Neural crest cell (in vitro differentiated cells): ENCODE data around the gene CCDC70. TPM values are rescaled to one million over a fixed set of nuclear protein-coding genes. Genes with fewer than 3 reads are reported as not detected.

Experiments
- DNase-seq: peaks from one replicate; pipeline ENCODE4 v3.0.0; 2021; ENCODE audit warnings: low read depth, mixed read lengths, low spot score
- H3K27ac Mint-ChIP-seq: one replicate; pipeline ENCODE4 v1.8.0; 2021; ENCODE audit warnings: mild to moderate bottlenecking, mixed read lengths; ENCODE audit not compliant: unreplicated experiment
- H3K27me3 Mint-ChIP-seq: 2 replicates; pipeline ENCODE4 v1.8.0; 2021; ENCODE audit warnings: low read depth, mild to moderate bottlenecking, mixed read lengths
- H3K36me3 Mint-ChIP-seq: 2 replicates; pipeline ENCODE4 v1.8.0; 2021; ENCODE audit warnings: low read depth, mild to moderate bottlenecking, mixed read lengths
- H3K4me1 Mint-ChIP-seq: 2 replicates; pipeline ENCODE4 v1.8.0; 2021; ENCODE audit warnings: mixed read lengths
- H3K4me3 Mint-ChIP-seq: one replicate; pipeline ENCODE4 v1.8.0; 2021; ENCODE audit warnings: mild to moderate bottlenecking, mixed read lengths
- H3K9me3 Mint-ChIP-seq: 2 replicates; pipeline ENCODE4 v1.8.0; 2021; ENCODE audit warnings: mixed read lengths
- total RNA-seq: library from RNA; stranded (reverse); gene quantifications from 2 replicates; pipeline ENCODE4 v1.2.1, GENCODE V29; 2021
- TF ChIP-seq, protein P1 (sequence below): fragments of 200-600 bp; sonication (generic); conservative IDR thresholded peaks from 2 replicates; pipeline ENCODE4 v1.5.0; 2021; ENCODE audit warnings: antibody characterized with exemption, mild to moderate bottlenecking

The CCDC70 gene
- total RNA-seq, 1 donor from 2014 or later: not detected

DNA sequence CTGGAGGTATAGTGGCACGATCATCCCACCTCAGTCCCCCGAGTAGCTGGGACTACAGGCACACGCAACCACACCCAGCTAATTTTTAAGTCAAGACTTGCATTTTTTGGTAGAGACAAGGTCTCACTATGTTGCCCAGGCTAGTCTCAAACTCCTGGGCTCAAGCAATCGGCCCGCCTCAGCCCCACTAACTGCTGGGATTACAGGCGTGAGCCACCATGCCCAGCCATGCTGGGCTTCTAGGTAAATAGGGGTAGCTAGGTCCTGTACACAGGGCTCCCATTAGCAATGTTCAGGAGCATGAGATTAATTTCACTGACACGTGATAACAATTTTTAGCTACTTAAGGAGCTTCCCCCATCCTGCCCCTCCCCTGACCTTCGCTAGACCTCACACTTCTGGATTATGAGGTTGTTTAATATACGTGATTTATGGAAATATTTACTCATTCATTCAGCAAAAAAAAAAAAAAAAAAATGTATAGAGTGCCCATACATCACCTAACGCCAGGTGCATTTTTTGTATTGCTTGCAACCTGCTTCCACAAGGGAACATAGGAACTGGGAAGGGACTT, 36.0 kb upstream of the CCDC70 start:
- TF ChIP-seq, protein P1, sequence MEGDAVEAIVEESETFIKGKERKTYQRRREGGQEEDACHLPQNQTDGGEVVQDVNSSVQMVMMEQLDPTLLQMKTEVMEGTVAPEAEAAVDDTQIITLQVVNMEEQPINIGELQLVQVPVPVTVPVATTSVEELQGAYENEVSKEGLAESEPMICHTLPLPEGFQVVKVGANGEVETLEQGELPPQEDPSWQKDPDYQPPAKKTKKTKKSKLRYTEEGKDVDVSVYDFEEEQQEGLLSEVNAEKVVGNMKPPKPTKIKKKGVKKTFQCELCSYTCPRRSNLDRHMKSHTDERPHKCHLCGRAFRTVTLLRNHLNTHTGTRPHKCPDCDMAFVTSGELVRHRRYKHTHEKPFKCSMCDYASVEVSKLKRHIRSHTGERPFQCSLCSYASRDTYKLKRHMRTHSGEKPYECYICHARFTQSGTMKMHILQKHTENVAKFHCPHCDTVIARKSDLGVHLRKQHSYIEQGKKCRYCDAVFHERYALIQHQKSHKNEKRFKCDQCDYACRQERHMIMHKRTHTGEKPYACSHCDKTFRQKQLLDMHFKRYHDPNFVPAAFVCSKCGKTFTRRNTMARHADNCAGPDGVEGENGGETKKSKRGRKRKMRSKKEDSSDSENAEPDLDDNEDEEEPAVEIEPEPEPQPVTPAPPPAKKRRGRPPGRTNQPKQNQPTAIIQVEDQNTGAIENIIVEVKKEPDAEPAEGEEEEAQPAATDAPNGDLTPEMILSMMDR: no peak
- Mint-ChIP-seq H3K27ac (no peak overlapping the region), H3K9me3 (no peaks in the 10 kb centered on the region), H3K4me1 (no peaks in the 10 kb centered on the region), H3K27me3 (no peaks in the 10 kb centered on the region), H3K36me3 (no peaks in the 10 kb centered on the region), H3K4me3 (no peak overlapping the region)
- no peak for DNase-seq

DNA sequence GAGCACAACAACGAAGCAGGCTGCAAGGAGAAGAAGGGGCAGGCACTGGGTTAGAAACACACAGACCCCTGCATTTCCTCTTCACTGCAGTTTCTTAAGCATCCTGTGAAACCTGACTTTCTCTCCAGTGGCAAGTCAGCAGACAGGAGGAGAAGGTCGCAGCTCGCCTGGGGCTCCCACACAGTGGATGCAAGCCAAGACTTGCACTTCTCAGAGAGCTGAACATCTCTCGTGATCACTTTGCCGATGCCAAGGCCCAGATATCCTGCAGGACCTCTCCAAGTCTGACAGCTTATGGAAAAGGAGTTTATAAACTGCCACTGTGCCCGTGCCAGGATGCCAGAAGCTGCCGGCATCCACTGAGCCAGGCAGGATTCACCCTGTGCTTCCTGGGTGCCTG, 35.2 kb upstream of the CCDC70 start:
- Mint-ChIP-seq H3K4me1 (no peaks in the 10 kb centered on the region), H3K27me3 (no peaks in the 10 kb centered on the region), H3K4me3 (no peak overlapping the region), H3K9me3 (no peaks in the 10 kb centered on the region), H3K36me3 (no peaks in the 10 kb centered on the region), H3K27ac (no peak overlapping the region)
- TF ChIP-seq, protein P1: no peak
- DNase-seq: no peak

DNA sequence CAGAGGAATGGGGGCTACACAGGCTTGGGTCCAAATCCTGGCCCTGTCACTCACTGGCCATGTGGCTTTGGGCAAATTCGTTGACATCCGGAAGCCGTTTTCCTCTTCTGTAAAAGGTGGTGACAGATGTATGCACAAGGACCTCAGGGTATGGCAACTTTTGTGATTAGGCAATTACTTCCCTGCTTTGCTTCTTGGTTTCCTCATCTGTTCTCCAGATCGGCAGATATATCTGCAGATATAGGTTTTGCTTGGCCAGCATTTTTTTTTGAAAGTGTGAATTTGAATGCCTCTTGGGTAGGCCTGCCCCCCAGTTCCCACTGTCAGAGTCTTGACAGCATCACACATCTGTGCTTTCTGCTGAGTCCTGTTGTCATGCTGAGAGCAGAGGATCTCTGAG, 34.5 kb upstream of the CCDC70 start:
- no peak for DNase-seq
- Mint-ChIP-seq H3K4me1 (no peaks in the 10 kb centered on the region), H3K27me3 (no peaks in the 10 kb centered on the region), H3K27ac (peak overlapping the region; percentile 35), H3K36me3 (no peaks in the 10 kb centered on the region), H3K9me3 (no peaks in the 10 kb centered on the region), H3K4me3 (no peak overlapping the region)
- TF ChIP-seq, protein P1: no peak

DNA sequence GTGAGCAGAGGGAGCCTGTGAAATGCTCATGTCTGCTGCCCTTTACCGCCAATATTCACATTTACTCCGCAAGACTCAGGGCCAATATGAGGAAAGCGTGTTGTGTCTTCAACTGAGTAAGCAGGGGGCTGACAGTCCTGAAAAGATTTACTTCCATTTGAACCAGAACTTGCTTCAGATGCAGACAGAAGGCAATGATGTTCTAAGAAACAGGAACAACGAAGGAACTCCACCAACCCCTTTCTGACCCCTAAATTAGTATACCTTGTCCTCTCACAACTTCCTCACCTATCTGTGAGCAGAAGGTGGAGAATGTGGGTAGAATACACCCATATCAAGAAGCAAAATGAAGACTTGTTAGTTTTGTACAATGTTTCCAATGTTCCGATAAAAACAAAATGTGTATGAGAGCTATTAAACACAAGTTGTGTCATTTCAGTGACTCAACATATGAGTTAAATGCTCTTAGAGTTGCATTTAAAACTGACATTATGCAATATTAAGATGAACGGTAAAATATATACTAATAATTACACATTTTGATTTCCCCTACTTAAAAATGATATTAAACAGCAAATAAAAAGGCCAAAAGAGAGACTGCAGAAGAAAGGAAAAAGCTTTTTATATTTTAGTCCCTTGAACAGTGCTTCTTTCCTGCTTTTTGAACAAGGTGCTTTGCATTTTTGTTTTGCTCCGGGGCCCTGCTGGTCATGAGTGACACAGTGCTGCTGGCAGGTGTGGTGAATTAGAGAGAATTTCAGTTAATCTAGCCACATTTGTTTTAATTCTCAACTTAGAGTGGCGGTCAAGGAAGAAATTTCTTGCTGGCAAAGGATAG, 32.8 kb upstream of the CCDC70 start:
- no peaks in the 10 kb centered on the region for H3K36me3 Mint-ChIP-seq
- H3K9me3 Mint-ChIP-seq: no peaks in the 10 kb centered on the region
- H3K27me3 Mint-ChIP-seq: no peaks in the 10 kb centered on the region
- DNase-seq: no peak
- TF ChIP-seq, protein P1: no peak
- no peak overlapping the region for H3K4me3 Mint-ChIP-seq
- H3K4me1 Mint-ChIP-seq: no peaks in the 10 kb centered on the region
- no peak overlapping the region for H3K27ac Mint-ChIP-seq

DNA sequence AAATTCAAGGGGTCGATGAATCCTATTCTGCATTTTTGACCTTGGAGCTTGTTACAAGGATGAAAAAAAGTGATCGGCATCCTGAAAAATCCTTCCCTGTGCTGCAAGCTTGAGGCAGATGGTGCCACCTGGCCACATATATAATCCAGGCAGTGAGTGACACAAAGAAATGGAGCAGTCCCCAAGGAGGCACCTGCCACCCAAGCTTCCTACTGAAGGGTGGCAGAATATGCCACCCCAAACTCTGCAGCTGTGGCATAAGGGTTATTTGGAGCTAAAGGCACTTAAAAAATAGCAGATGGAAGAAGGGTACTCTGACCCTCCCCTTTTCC, 32.2 kb upstream of the CCDC70 start:
- Mint-ChIP-seq H3K36me3 (no peaks in the 10 kb centered on the region), H3K27me3 (no peaks in the 10 kb centered on the region), H3K4me1 (no peaks in the 10 kb centered on the region), H3K27ac (no peak overlapping the region), H3K9me3 (no peaks in the 10 kb centered on the region), H3K4me3 (no peak overlapping the region)
- TF ChIP-seq, protein P1: no peak
- DNase-seq: no peak
